Measurements from ENCODE around the gene CD101.

The CD101 gene

GRCh38 chr1:116958977-116959376 is 42.6 kb upstream of the CD101 start:
- CTCF ChIA-PET: no interaction called here
- no peak for TF ChIP-seq CTCF (conservative IDR thresholded peaks at IDR 0.05; ENCODE audit: low read depth)
- no peak overlapping the region for H3K27ac ChIP-seq
- POLR2A ChIA-PET (ENCODE audit: low non-redundant PET): no interaction called here
- no peak for DNase-seq (ENCODE audit: low spot score)

DNA sequence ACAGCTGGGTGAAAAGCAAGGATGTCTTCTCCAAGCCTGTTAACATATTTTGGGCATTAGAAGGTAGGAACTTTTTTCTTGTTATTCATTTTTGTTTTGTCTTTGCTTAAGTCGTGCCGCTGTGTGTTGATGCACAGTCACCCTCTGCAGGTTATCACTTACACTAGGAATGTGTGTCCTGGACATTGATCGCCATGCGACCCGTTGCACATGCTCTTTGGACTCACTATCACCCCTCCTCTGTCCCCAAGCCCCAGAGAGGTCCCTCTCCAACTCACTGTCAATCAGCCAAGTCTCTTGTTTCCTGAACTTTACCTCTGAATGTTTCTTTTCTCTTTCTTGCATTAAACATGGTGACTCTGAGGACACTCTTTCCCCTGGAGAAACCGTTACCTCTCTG is 40.0 kb upstream of the CD101 start:
- ChIA-PET CTCF (interaction anchor here (0.6 kb wide), 2 partner anchors 8 to 108 kb away, joined by 3 read pairs; no protein-coding TSS in a partner anchor), POLR2A (ENCODE audit: low non-redundant PET) (no interaction called here)
- DNase-seq (ENCODE audit: low spot score): no peak
- TF ChIP-seq CTCF (conservative IDR thresholded peaks at IDR 0.05; ENCODE audit: low read depth): no peak
- no peak overlapping the region for H3K27ac ChIP-seq

DNA sequence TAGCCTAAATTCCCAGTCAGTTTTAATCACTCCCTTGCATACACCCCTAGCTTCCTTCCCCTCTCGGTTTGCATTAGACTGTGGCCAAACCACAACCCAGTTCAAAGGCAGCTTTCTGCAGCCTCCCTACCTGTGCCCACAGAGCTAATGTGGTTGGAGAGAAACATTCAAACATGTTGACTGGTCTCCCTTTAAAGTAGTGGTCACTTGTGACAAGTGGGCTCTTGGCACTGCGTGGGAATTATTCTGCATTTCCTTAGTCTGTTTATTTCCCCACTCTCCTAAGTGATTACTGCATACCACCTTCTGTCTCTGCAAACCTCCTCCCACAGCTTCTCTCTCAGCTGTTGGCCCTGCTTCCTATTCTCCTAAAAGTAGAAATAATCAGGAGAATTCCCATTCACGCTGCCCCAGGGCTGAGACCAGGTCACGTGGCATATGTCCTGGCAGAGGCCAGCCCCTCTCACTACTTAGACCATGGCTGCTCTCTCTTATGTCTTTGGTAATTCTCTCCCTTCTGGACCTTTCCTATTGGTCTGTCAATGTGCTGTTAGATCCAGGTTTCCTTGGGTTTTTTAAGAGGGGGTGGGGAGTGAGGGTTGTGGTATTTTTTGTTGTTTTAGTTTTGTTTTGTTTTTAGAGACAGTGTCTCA is 38.4 kb upstream of the CD101 start:
- H3K27ac ChIP-seq: no peak overlapping the region
- POLR2A ChIA-PET (ENCODE audit: low non-redundant PET): no interaction called here
- CTCF ChIA-PET: no interaction called here
- TF ChIP-seq CTCF (conservative IDR thresholded peaks at IDR 0.05; ENCODE audit: low read depth): no peak
- DNase-seq (ENCODE audit: low spot score): no peak

- TF ChIP-seq CTCF (conservative IDR thresholded peaks at IDR 0.05; ENCODE audit: low read depth): no peak
- ChIA-PET POLR2A (ENCODE audit: low non-redundant PET) (no interaction called here), CTCF (no interaction called here)
- H3K27ac ChIP-seq: no peak overlapping the region
- DNase-seq (ENCODE audit: low spot score): no peak
These were observed 34.8 kb upstream of the CD101 start for GRCh38 chr1:116966791-116967190.

DNA sequence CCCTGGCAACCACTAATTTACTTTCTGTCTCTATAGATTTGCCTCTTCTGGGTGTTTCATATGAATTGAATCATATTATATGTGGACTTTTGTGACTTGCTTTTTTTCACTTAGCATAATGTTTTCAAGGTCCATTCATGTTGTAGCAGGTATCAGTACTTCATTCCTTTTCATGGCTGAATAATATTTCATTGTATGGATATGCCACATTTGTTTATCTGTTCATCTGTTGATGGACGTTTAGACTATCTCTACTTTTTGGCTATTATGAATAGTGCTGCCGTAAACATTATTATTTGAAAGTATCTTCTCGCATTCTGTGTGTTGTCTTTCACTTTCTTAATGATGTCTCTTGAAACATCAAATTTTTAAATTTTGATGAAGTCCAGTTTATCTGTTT is 32.8 kb upstream of the CD101 start:
- no peak for TF ChIP-seq CTCF (conservative IDR thresholded peaks at IDR 0.05; ENCODE audit: low read depth)
- ChIA-PET POLR2A (ENCODE audit: low non-redundant PET) (no interaction called here), CTCF (interaction anchor here (0.5 to 0.6 kb wide), 2 partner anchors 21 to 168 kb away, joined by 3 read pairs; no protein-coding TSS in a partner anchor)
- no peak overlapping the region for H3K27ac ChIP-seq
- no peak for DNase-seq (ENCODE audit: low spot score)

DNA sequence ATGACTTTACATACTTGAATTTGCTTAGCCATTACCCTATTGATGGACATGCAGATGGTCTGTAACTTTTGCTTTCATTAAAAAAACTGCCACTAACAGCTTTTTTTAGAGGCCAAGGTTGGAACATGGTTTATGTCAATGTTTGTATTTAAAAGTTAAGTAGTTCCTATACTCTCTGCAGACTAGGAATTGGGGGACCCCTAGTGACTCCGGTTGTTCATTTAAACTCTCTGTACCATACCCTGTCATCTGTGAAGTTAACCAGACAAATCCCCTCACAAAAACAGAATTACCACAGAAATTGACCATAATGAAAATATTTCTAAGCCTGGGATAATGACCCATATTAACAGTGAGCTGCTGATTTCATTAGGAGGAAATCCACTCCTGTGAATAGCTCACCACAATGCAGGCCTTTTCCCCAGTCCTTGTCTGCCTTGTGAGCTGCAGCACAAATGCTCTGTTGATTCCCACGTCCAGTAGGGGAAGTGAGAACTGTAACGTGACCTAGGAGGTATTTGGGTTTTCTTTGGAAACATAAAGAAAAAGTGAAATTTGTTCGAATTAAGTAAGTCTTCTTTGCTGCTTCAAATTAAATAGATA is 30.2 kb upstream of the CD101 start:
- POLR2A ChIA-PET (ENCODE audit: low non-redundant PET): no interaction called here
- no peak for TF ChIP-seq CTCF (conservative IDR thresholded peaks at IDR 0.05; ENCODE audit: low read depth)
- CTCF ChIA-PET: no interaction called here
- H3K27ac ChIP-seq: no peak overlapping the region
- no peak for DNase-seq (ENCODE audit: low spot score)

All from RWPE1 (cell line).